HEK293 (cell line): ENCODE results near the gene MTMR3.

Source experiments
- CTCF ChIA-PET: fragments of 350-600 bp; formaldehyde crosslinking; extraction: SDS; loops from one replicate; lab custom pipeline; 2021; ENCODE audit warnings: antibody characterized with exemption; lab: Yijun Ruan, JAX
- POLR2A ChIA-PET: fragments of 300-600 bp; formaldehyde crosslinking; extraction: SDS; loops from one replicate; lab custom pipeline; 2020; ENCODE audit warnings: antibody characterized with exemption, inconsistent platforms; lab: Yijun Ruan, JAX
- H3K27ac ChIP-seq: fragments of 200-500 bp; sonication (Bioruptor generic); 2 replicates; pipeline ENCODE4 v1.5.1; 2014; ENCODE audit warnings: low read depth, low read length, control low read depth, inconsistent platforms; ENCODE audit errors: extremely low read depth
- H3K36me3 ChIP-seq, 2 experiments: fragments of 200-500 bp in 1 of 2; sonication (Bioruptor generic) in 1 of 2; 1 replicate in 1 of 2; 2 replicates in 1 of 2; pipeline ENCODE4 v1.5.1; 2014 to 2017; ENCODE audit warnings: inconsistent platforms in 2 of 2, low read length in 2 of 2; ENCODE audit not compliant: control insufficient read depth in 2 of 2, insufficient read depth in 1 of 2
- H3K4me1 ChIP-seq: fragments of 200-500 bp; sonication (Bioruptor generic); 2 replicates; pipeline ENCODE4 v1.5.1; 2014; ENCODE audit warnings: mild to moderate bottlenecking, low read length, inconsistent platforms; ENCODE audit not compliant: control insufficient read depth, insufficient read depth
- H3K4me3 ChIP-seq: 2 replicates; pipeline ENCODE4 v1.5.1; 2011; ENCODE audit warnings: low read depth, mild to moderate bottlenecking, control low read depth, low read length, moderate library complexity
- H3K9me3 ChIP-seq: fragments of 200-500 bp; sonication (Bioruptor generic); 2 replicates; pipeline ENCODE4 v1.5.1; 2014; ENCODE audit warnings: low read depth, low read length, inconsistent platforms; ENCODE audit not compliant: control insufficient read depth, insufficient read depth
- ATF2 ChIP-seq: fragments of 450-650 bp; formaldehyde crosslinking; IDR thresholded peaks from 2 replicates; pipeline ENCODE4 v1.5.1; 2016; ENCODE audit warnings: missing biosample characterization, missing genetic modification characterization, low read depth
- KLF1 ChIP-seq: fragments of 450-650 bp; formaldehyde crosslinking; IDR thresholded peaks from 2 replicates; pipeline ENCODE4 v1.5.1; 2016; ENCODE audit warnings: missing biosample characterization, missing genetic modification characterization
- MYNN ChIP-seq: fragments of 450-650 bp; formaldehyde crosslinking; IDR thresholded peaks from 2 replicates; pipeline ENCODE4 v1.5.1; 2016; ENCODE audit warnings: missing biosample characterization, missing genetic modification characterization, borderline replicate concordance
- OSR2 ChIP-seq: fragments of 450-650 bp; formaldehyde crosslinking; IDR thresholded peaks from 2 replicates; pipeline ENCODE4 v1.5.1; 2016; ENCODE audit warnings: missing biosample characterization, missing genetic modification characterization
- PBX3 ChIP-seq: sonication (generic); formaldehyde crosslinking; IDR thresholded peaks from 2 replicates; pipeline ENCODE4 v1.8.1; 2022; ENCODE audit warnings: mild to moderate bottlenecking, moderate library complexity, missing genetic modification reagents
- PRDM4 ChIP-seq: fragments of 450-650 bp; formaldehyde crosslinking; IDR thresholded peaks from 2 replicates; pipeline ENCODE4 v1.5.1; 2017; ENCODE audit warnings: missing biosample characterization, missing genetic modification characterization
- PRDM6 ChIP-seq: fragments of 450-650 bp; formaldehyde crosslinking; IDR thresholded peaks from 2 replicates; pipeline ENCODE4 v1.5.1; 2017; ENCODE audit warnings: missing biosample characterization, missing genetic modification characterization
- SETDB1 ChIP-seq: IDR thresholded peaks from one replicate; pipeline ENCODE4 v1.6.1; 2017; ENCODE audit warnings: mild to moderate bottlenecking, low read length, moderate library complexity, mixed read lengths; ENCODE audit not compliant: insufficient read length
- ZBTB17 ChIP-seq: fragments of 450-650 bp; formaldehyde crosslinking; IDR thresholded peaks from 2 replicates; pipeline ENCODE4 v1.5.1; 2016; ENCODE audit warnings: missing biosample characterization, missing genetic modification characterization
- ZBTB21 ChIP-seq: fragments of 450-650 bp; formaldehyde crosslinking; IDR thresholded peaks from 2 replicates; pipeline ENCODE4 v1.5.1; 2017; ENCODE audit warnings: missing biosample characterization, missing genetic modification characterization
- ZNF114 ChIP-seq: fragments of 450-650 bp; formaldehyde crosslinking; IDR thresholded peaks from 2 replicates; pipeline ENCODE4 v1.5.0; 2017; ENCODE audit warnings: missing biosample characterization, missing genetic modification characterization
- ZNF121 ChIP-seq: fragments of 450-650 bp; formaldehyde crosslinking; IDR thresholded peaks from 2 replicates; pipeline ENCODE4 v1.5.1; 2016; ENCODE audit warnings: missing biosample characterization, missing genetic modification characterization
- ZNF214 ChIP-seq: fragments of 450-650 bp; formaldehyde crosslinking; IDR thresholded peaks from 2 replicates; pipeline ENCODE4 v1.5.1; 2017; ENCODE audit warnings: missing biosample characterization, mild to moderate bottlenecking, missing genetic modification characterization, borderline replicate concordance
- ZNF23 ChIP-seq: fragments of 450-650 bp; formaldehyde crosslinking; IDR thresholded peaks from 2 replicates; pipeline ENCODE4 v1.5.1; 2016; ENCODE audit warnings: missing biosample characterization, missing genetic modification characterization, borderline replicate concordance
- ZNF248 ChIP-seq: fragments of 450-650 bp; formaldehyde crosslinking; IDR thresholded peaks from 2 replicates; pipeline ENCODE4 v1.5.1; 2017; ENCODE audit warnings: missing biosample characterization, missing genetic modification characterization
- ZNF274 ChIP-seq, 2 experiments: fragments of 200-500 bp in 1 of 2; fragments of 450-650 bp in 1 of 2; sonication (Bioruptor generic) in 1 of 2; formaldehyde crosslinking in 1 of 2; IDR thresholded peaks; 2 replicates each; pipeline versions ENCODE4 v1.5.1 to v1.6.1; 2014 to 2016; ENCODE audit warnings: borderline replicate concordance in 1 of 2, inconsistent platforms in 1 of 2, low read length in 1 of 2, missing biosample characterization in 1 of 2, missing genetic modification characterization in 1 of 2
- ZNF366 ChIP-seq: fragments of 450-650 bp; formaldehyde crosslinking; conservative IDR thresholded peaks from 2 replicates; pipeline ENCODE4 v1.5.1; 2016; ENCODE audit warnings: missing biosample characterization, missing genetic modification characterization
- ZNF501 ChIP-seq: fragments of 450-650 bp; formaldehyde crosslinking; IDR thresholded peaks from 2 replicates; pipeline ENCODE4 v1.5.1; 2016; ENCODE audit warnings: missing biosample characterization, missing genetic modification characterization
- ZNF792 ChIP-seq: fragments of 450-650 bp; formaldehyde crosslinking; IDR thresholded peaks from 2 replicates; pipeline ENCODE4 v1.5.1; 2016; ENCODE audit warnings: missing biosample characterization, missing genetic modification characterization
- ZNF843 ChIP-seq: fragments of 450-650 bp; formaldehyde crosslinking; IDR thresholded peaks from 2 replicates; pipeline ENCODE4 v1.5.1; 2016; ENCODE audit warnings: missing biosample characterization, missing genetic modification characterization

Gene MTMR3

GRCh38 chr22:30014244-30014643 is 131.3 kb downstream of the MTMR3 start:
- H3K36me3 ChIP-seq = peaks cover 41 to 86% of the 10 kb centered on the region in 2 experiments

GRCh38 chr22:30015229-30015797 is 132.3 kb downstream of the MTMR3 start:
- TF ChIP-seq ZNF366 (tag by site-specific recombination) = no peak
- no peak for TF ChIP-seq ATF2 (tag by site-specific recombination)
- no peak for TF ChIP-seq ZBTB17 (tag by site-specific recombination)
- TF ChIP-seq PRDM6 (tag by site-specific recombination) = no peak
- no peak for TF ChIP-seq ZNF248 (tag by site-specific recombination)
- no peak for TF ChIP-seq SETDB1
- no peak for TF ChIP-seq ZNF501 (tag by site-specific recombination)
- TF ChIP-seq OSR2 (tag by site-specific recombination) = no peak
- no peak for TF ChIP-seq ZNF214 (tag by site-specific recombination)
- TF ChIP-seq ZNF23 (tag by site-specific recombination) = no peak
- no peak for TF ChIP-seq ZNF114 (tag by site-specific recombination)
- no peak for TF ChIP-seq ZBTB21 (tag by site-specific recombination)
- TF ChIP-seq ZNF843 = no peak
- no peak for TF ChIP-seq PBX3 (CRISPR knock-in tag)
- TF ChIP-seq MYNN (tag by site-specific recombination) = no peak
- TF ChIP-seq ZNF121 (tag by site-specific recombination) = no peak
- no peak for TF ChIP-seq ZNF274 (IDR thresholded peaks at IDR 0.05; ENCODE audit: low read length)
- TF ChIP-seq ZNF274 (tag by site-specific recombination; IDR thresholded peaks at IDR 0.05; ENCODE audit: borderline replicate concordance) = no peak
- TF ChIP-seq ZNF792 (tag by site-specific recombination) = no peak
- TF ChIP-seq PRDM4 (tag by site-specific recombination) = no peak
- H3K4me3 ChIP-seq = no peak overlapping the region
- H3K36me3 ChIP-seq = peaks cover 31 to 86% of the 10 kb centered on the region in 2 experiments
- H3K9me3 ChIP-seq = no peaks in the 10 kb centered on the region
- ChIA-PET CTCF (interaction anchor here (0.6 to 5.8 kb wide), 4 partner anchors 9 to 241 kb away, joined by 3 to 40 read pairs (median 4); no protein-coding TSS in a partner anchor), POLR2A (interaction anchor here (0.6 kb wide), 1 partner anchor 268 kb away, joined by 3 read pairs; no protein-coding TSS in a partner anchor)
- H3K4me1 ChIP-seq = no peaks in the 10 kb centered on the region
- no peak overlapping the region for H3K27ac ChIP-seq

More at GRCh38 chr22:30014244-30014643, 131.3 kb downstream of the MTMR3 start:
- Histone ChIP-seq H3K4me3 (no peak overlapping the region), H3K4me1 (no peaks in the 10 kb centered on the region), H3K27ac (no peak overlapping the region), H3K9me3 (no peaks in the 10 kb centered on the region)
- POLR2A ChIA-PET = interaction anchor here (0.7 kb wide), 1 partner anchor 24 kb away, joined by 3 read pairs; no protein-coding TSS in a partner anchor
- TF ChIP-seq KLF1 (tag by site-specific recombination) = no peak
- CTCF ChIA-PET = interaction anchor here (5.8 kb wide), 1 partner anchor 10 kb away, joined by 40 read pairs; no protein-coding TSS in a partner anchor
